ENCODE data around the gene CDK17. TPM values are rescaled to one million over a fixed set of nuclear protein-coding genes. Genes with fewer than 3 reads are reported as not detected.

Gene CDK17
- total RNA-seq, 1 experiment from 2014 or later: 21.4 TPM

DNA sequence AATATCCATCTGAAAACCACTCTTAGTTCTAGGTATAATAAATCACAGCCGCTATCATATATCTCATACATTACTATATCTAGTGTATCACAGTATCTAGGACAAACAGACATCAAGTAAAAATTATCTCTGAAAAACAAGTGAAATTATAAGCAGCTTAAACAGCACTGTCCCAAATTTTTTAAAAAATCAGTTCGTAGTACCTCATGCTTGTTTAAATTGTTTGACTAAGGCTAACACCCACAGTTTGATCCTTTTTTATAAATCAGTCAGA lies 33.9 kb downstream of the CDK17 start (continued):
- TF ChIP-seq ELF1 (IDR thresholded peaks at IDR 0.05; ENCODE audit: borderline replicate concordance, low read depth) (no peak), EGR1 (IDR thresholded peaks at IDR 0.05; ENCODE audit: low read depth) (no peak), YY1 (IDR thresholded peaks at IDR 0.05; ENCODE audit: extremely low read depth, insufficient replicate concordance, low read depth, low read length) (no peak), FOSL1 (IDR thresholded peaks at IDR 0.05; ENCODE audit: low read depth) (no peak), JUND (IDR thresholded peaks at IDR 0.05) (no peak), CTCF (IDR thresholded peaks at IDR 0.05 in 2 of 3, conservative IDR thresholded peaks at IDR 0.05 in 1 of 3; ENCODE audit: borderline replicate concordance in 1 of 3, insufficient read depth in 1 of 3, low read depth in 2 of 3, low read length in 2 of 3) (no peak), TCF7L2 (IDR thresholded peaks at IDR 0.05; ENCODE audit: borderline replicate concordance, extremely low read depth, insufficient read depth, insufficient read length) (no peak), SRF (IDR thresholded peaks at IDR 0.05; ENCODE audit: low read depth) (no peak), POLR2AphosphoS5 (IDR thresholded peaks at IDR 0.05; ENCODE audit: low read depth, low read length) (no peak)

- CTCF ChIA-PET: no interaction called here
- RAD21 ChIA-PET (ENCODE audit: low non-redundant PET in 1 of 2, low total read pairs in 2 of 2, uncharacterized antibody in 2 of 2, unreplicated experiment in 2 of 2): no interaction called here
- TF ChIP-seq CTCF (IDR thresholded peaks at IDR 0.05 in 2 of 3, conservative IDR thresholded peaks at IDR 0.05 in 1 of 3; ENCODE audit: borderline replicate concordance in 1 of 3, insufficient read depth in 1 of 3, low read depth in 2 of 3, low read length in 2 of 3) (no peak), POLR2AphosphoS5 (IDR thresholded peaks at IDR 0.05; ENCODE audit: low read depth, low read length) (no peak), JUND (IDR thresholded peaks at IDR 0.05) (no peak), EZH2phosphoT487 (IDR thresholded peaks at IDR 0.05; ENCODE audit: borderline replicate concordance) (no peak), YY1 (IDR thresholded peaks at IDR 0.05; ENCODE audit: extremely low read depth, insufficient replicate concordance, low read depth, low read length) (no peak), ATF3 (IDR thresholded peaks at IDR 0.05) (no peak), REST (IDR thresholded peaks at IDR 0.05; ENCODE audit: low read depth) (no peak), EGR1 (IDR thresholded peaks at IDR 0.05; ENCODE audit: low read depth) (no peak), ELF1 (IDR thresholded peaks at IDR 0.05; ENCODE audit: borderline replicate concordance, low read depth) (no peak), ZNF274 (IDR thresholded peaks at IDR 0.05; ENCODE audit: low read depth, low read length) (no peak)
- no peak overlapping the region for H3K4me2 ChIP-seq (ENCODE audit: low read length)
- H3K79me2 ChIP-seq (ENCODE audit: insufficient read depth, low read length): peaks cover 87% of the 10 kb centered on the region
- H3K4me1 ChIP-seq (ENCODE audit: control insufficient read depth in 1 of 2, insufficient read depth in 2 of 2, low read length in 2 of 2): peaks cover 3 to 17% of the 10 kb centered on the region in 2 experiments; a peak in 3 of 4 replicates
- H4K20me1 ChIP-seq (ENCODE audit: insufficient read depth): peaks cover 4% of the 10 kb centered on the region; the same call in 1 of the 2 replicates
- intact Hi-C loops (cut with micrococcal nuclease): loop anchor here (2.0 kb wide), 1 partner anchor 73 kb away; no protein-coding TSS in a partner anchor
- H3K27ac ChIP-seq (ENCODE audit: low read depth, low read length): no peak overlapping the region
- H3K4me3 ChIP-seq (replicated peaks in 1 of 2; ENCODE audit: low read depth in 1 of 2, low read length in 2 of 2): no peak overlapping the region
- H3K9me2 ChIP-seq (ENCODE audit: insufficient read depth): no peaks in the 10 kb centered on the region
- DNase-seq (ENCODE audit: low read depth, low spot score) (no peak), ATAC-seq (no peak)
- no TSS peak for BruUV-seq (replicated peaks)
- H3K36me3 ChIP-seq (ENCODE audit: control insufficient read depth in 1 of 2, insufficient read depth in 2 of 2, low read length in 2 of 2): no peaks in the 10 kb centered on the region
- no peaks in the 10 kb centered on the region for H3K27me3 ChIP-seq (ENCODE audit: insufficient read depth, low read length)
- POLR2A ChIA-PET: no interaction called here
- no peak overlapping the region for H2AFZ ChIP-seq (ENCODE audit: low read depth, low read length, poor library complexity, severe bottlenecking)
- H3K9ac ChIP-seq (ENCODE audit: low read length): no peak overlapping the region
- no peaks in the 10 kb centered on the region for H3K9me3 ChIP-seq (ENCODE audit: control insufficient read depth in 1 of 2, insufficient read depth in 1 of 2, low read depth in 1 of 2, low read length in 2 of 2)
Measured at GRCh38 chr12:96365604-96366380, 34.4 kb downstream of the CDK17 start.

Measured in HCT116 (cell line).